ENCODE results near the gene BNC2.

GRCh38 chr9:16501141-16501540, 369.3 kb downstream of the BNC2 start:
- no peak for TF ChIP-seq EZH2 (IDR thresholded peaks at IDR 0.05)
- TF ChIP-seq POLR2AphosphoS5 (IDR thresholded peaks at IDR 0.05; ENCODE audit: borderline replicate concordance, low read depth, low read length): no peak
- no peak for TF ChIP-seq FOXP2 (optimal IDR thresholded peaks at IDR 0.05; ENCODE audit: control extremely low read depth, extremely low read length, insufficient read depth)
